Measurements from ENCODE around the gene MYL12B. TPM values are rescaled to one million over a fixed set of nuclear protein-coding genes. Genes with fewer than 3 reads are reported as not detected.

MYL12B gene
- total RNA-seq, 1 experiment from 2014 or later: 229 TPM

DNA sequence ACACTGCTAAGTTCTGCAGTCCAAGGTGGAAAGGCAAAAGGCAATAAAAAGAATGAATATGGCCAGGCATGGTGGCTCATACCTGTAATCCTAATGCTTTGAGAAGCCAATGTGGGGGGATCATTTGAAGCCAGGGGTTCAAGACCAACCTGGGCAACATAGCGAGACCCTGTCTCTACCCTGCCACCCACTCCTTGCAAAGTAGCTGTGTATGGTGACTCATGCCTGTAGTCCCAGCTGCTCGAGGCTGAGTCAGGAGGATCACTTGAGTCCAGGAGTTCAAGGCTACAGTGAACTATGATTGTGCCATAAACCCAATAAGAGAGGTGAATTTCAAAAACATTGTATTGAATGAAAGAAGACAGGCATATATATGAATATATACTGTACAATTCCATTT lies 2.4 kb downstream of the MYL12B start:
- Mint-ChIP-seq H3K27ac (ENCODE audit: low read depth, unreplicated experiment) (peak overlapping the region; percentile 82), H3K36me3 (ENCODE audit: insufficient read depth, unreplicated experiment) (peaks cover 16% of the 10 kb centered on the region), H3K4me1 (ENCODE audit: insufficient read depth, unreplicated experiment) (peaks cover 58% of the 10 kb centered on the region), H3K27me3 (ENCODE audit: insufficient read depth, unreplicated experiment) (no peaks in the 10 kb centered on the region), H3K9me3 (ENCODE audit: unreplicated experiment) (no peaks in the 10 kb centered on the region), H3K4me3 (ENCODE audit: unreplicated experiment) (peak overlapping the region; percentile 80)
- no TSS peak for BruUV-seq (replicated peaks)
- POLR2A ChIA-PET: interaction anchor here (0.6 to 5.3 kb wide), 9 partner anchors 9 to 388 kb away, joined by 3 to 168 read pairs (median 13); partner anchors contain the start of gene MYL12A
- intact Hi-C loops (cut with micrococcal nuclease): loop anchor here (5.0 kb wide), 1 partner anchor 328 kb away; no protein-coding TSS in a partner anchor
- CTCF ChIA-PET: interaction anchor here (0.9 to 1.6 kb wide), 7 partner anchors 16 to 402 kb away, joined by 3 to 7 read pairs (median 5); partner anchors contain the start of gene MYL12A
- no peak for TF ChIP-seq CTCF (IDR thresholded peaks at IDR 0.05; ENCODE audit: unreplicated experiment)
- DNase-seq (ENCODE audit: unreplicated experiment): no peak

GRCh38 chr18:3265564-3266033 lies 3.7 kb downstream of the MYL12B start:
- Mint-ChIP-seq H3K36me3 (ENCODE audit: insufficient read depth, unreplicated experiment) (peaks cover 10% of the 10 kb centered on the region), H3K27ac (ENCODE audit: low read depth, unreplicated experiment) (peak overlapping the region; percentile 71), H3K4me1 (ENCODE audit: insufficient read depth, unreplicated experiment) (peaks cover 61% of the 10 kb centered on the region), H3K4me3 (ENCODE audit: unreplicated experiment) (peak overlapping the region; percentile 53), H3K9me3 (ENCODE audit: unreplicated experiment) (no peaks in the 10 kb centered on the region), H3K27me3 (ENCODE audit: insufficient read depth, unreplicated experiment) (no peaks in the 10 kb centered on the region)
- no peak for TF ChIP-seq CTCF (IDR thresholded peaks at IDR 0.05; ENCODE audit: unreplicated experiment)
- ChIA-PET POLR2A (interaction anchor here (0.7 to 5.3 kb wide), 12 partner anchors 8 to 361 kb away, joined by 3 to 168 read pairs (median 6); partner anchors contain the start of gene MYL12A), CTCF (interaction anchor here (0.6 to 1.0 kb wide), 4 partner anchors 189 to 401 kb away, joined by 3 to 4 read pairs (median 4); no protein-coding TSS in a partner anchor)
- intact Hi-C loops (cut with micrococcal nuclease): no loop called here
- BruUV-seq (replicated peaks): no TSS peak
- DNase-seq (ENCODE audit: unreplicated experiment): no peak

DNA sequence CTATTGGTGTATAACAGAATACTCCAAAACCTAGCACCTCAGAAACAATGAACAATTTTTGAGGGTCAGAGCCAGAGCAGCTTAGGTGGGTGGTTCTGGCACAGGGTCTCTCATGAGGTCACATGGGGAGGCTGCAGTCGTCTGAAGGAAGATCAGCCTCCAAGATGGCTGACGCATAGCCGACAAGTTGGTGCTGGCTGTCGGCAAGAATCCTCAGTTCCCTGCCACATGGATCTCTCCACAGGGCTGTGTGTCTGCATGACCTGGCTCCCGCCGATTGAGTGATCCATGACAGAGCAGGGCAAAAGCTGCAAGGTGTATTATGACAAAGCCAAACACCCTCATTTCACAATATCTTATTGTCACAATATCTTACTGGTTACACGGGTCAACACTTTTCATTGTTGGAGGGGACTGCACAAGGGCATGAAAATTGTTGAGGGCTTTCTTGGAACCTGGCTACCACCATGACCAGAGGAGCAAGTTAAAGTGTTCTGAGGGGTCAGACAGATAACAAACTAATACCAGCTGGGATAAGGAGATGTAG lies 4.2 kb downstream of the MYL12B start:
- H3K9me3 Mint-ChIP-seq (ENCODE audit: unreplicated experiment): no peaks in the 10 kb centered on the region
- peak overlapping the region; percentile 71 for H3K27ac Mint-ChIP-seq (ENCODE audit: low read depth, unreplicated experiment)
- CTCF ChIA-PET: interaction anchor here (0.7 to 1.6 kb wide), 4 partner anchors 189 to 400 kb away, joined by 3 to 4 read pairs (median 4); no protein-coding TSS in a partner anchor
- intact Hi-C loops (cut with micrococcal nuclease): no loop called here
- H3K27me3 Mint-ChIP-seq (ENCODE audit: insufficient read depth, unreplicated experiment): no peaks in the 10 kb centered on the region
- H3K4me3 Mint-ChIP-seq (ENCODE audit: unreplicated experiment): peak overlapping the region; percentile 53
- no peak for TF ChIP-seq CTCF (IDR thresholded peaks at IDR 0.05; ENCODE audit: unreplicated experiment)
- H3K4me1 Mint-ChIP-seq (ENCODE audit: insufficient read depth, unreplicated experiment): peaks cover 60% of the 10 kb centered on the region
- peak; percentile 64 for DNase-seq (ENCODE audit: unreplicated experiment)
- POLR2A ChIA-PET: interaction anchor here (0.7 to 5.3 kb wide), 13 partner anchors 10 to 399 kb away, joined by 3 to 168 read pairs (median 4); partner anchors contain the start of gene MYL12A
- H3K36me3 Mint-ChIP-seq (ENCODE audit: insufficient read depth, unreplicated experiment): peaks cover 10% of the 10 kb centered on the region
- BruUV-seq (replicated peaks): no TSS peak

DNA sequence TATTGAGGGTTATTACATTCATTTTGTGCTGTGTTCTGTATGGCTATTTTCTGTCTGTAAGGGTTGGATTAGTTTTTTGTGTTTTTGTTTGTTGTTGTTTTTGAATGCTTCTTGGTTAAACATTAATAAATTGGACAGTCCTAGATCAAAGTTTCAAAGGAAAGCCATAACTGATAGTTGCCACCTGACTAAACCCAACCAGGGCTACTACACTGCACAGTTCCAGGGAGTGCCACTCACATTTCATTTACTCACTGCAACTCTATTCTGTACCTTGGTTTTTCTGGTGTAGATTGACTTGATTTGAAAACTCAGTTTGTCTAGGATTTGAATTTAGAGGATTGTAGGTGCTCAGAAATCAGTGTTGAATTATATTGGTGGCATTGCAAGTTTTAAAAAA lies 6.4 kb downstream of the MYL12B start:
- H3K27me3 Mint-ChIP-seq (ENCODE audit: insufficient read depth, unreplicated experiment): no peaks in the 10 kb centered on the region
- ChIA-PET CTCF (interaction anchor here (0.6 to 1.0 kb wide), 2 partner anchors 356 to 398 kb away, joined by 3 read pairs; no protein-coding TSS in a partner anchor), POLR2A (interaction anchor here (0.8 to 1.1 kb wide), 3 partner anchors 29 to 397 kb away, joined by 3 to 4 read pairs (median 4); no protein-coding TSS in a partner anchor)
- TF ChIP-seq CTCF (IDR thresholded peaks at IDR 0.05; ENCODE audit: unreplicated experiment): no peak
- no peaks in the 10 kb centered on the region for H3K9me3 Mint-ChIP-seq (ENCODE audit: unreplicated experiment)
- peaks cover 19% of the 10 kb centered on the region for H3K36me3 Mint-ChIP-seq (ENCODE audit: insufficient read depth, unreplicated experiment)
- no peak for DNase-seq (ENCODE audit: unreplicated experiment)
- no TSS peak for BruUV-seq (replicated peaks)
- peak overlapping the region; percentile 16 for H3K27ac Mint-ChIP-seq (ENCODE audit: low read depth, unreplicated experiment)
- intact Hi-C loops (cut with micrococcal nuclease): no loop called here
- H3K4me1 Mint-ChIP-seq (ENCODE audit: insufficient read depth, unreplicated experiment): peaks cover 70% of the 10 kb centered on the region
- H3K4me3 Mint-ChIP-seq (ENCODE audit: unreplicated experiment): no peak overlapping the region

Data from MCF 10A (cell line).